GM21529 (cell line): ENCODE results near the gene SLC28A1.

ENCODE experiments used
- ATAC-seq: cut with Tn5 transposase; IDR thresholded peaks from one replicate; pipeline ENCODE4 v1.9.1; 2021; ENCODE audit not compliant: unreplicated experiment

Gene SLC28A1

GRCh38 chr15:84988909-84989644, 104.6 kb downstream of the SLC28A1 start:
- no peak for ATAC-seq

GRCh38 chr15:84990507-84990906, 106.0 kb downstream of the SLC28A1 start:
- ATAC-seq = no peak

GRCh38 chr15:84991014-84991712, 106.7 kb downstream of the SLC28A1 start:
- no peak for ATAC-seq

- no peak for ATAC-seq
Observed at GRCh38 chr15:84992157-84992944, 107.9 kb downstream of the SLC28A1 start.
